NCI-H774 (cell line): ENCODE measurements around the gene KRTAP26-1.

Experiments used
- DNase-seq: peaks from one replicate; lab custom pipeline; 2025; lab: John Stamatoyannopoulos, UW

Gene KRTAP26-1, protein sequence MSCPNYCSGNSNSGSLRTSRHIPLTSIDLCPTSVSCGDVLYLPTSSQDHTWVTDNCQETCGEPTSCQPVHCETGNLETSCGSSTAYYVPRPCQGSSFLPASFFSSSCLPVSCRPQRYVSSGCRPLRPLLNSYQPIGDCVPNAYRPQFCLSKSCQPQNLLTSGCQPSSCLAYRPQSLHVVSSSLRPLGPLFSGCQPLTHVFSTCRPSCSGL

GRCh38 chr21:30320215-30320614 is at the start of gene KRTAP26-1:
Gene KRTAP26-1 (minus strand): TSS chr21:30320315. CDS start chr21:30320035, 280 bp downstream.
- no peak for DNase-seq

DNA sequence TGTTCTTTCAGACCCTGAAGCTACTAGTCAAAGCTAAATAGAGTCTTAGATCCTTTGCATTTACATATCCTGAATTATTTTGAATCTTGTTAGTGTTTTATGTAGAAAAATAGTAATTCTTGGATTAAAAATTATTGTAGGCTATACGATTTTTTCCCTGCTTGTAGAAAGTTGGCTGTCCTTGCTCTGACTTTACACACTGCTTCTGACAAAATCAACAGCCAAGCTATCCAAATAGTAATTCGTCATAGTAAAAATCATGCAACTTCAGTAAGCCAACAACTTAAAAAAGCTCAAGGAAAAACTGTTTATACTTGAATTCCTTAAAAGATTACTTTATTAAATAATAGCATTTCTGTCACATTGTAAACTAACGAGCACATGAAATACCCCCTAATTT is 35.8 kb upstream of the KRTAP26-1 start:
- DNase-seq = no peak

DNA sequence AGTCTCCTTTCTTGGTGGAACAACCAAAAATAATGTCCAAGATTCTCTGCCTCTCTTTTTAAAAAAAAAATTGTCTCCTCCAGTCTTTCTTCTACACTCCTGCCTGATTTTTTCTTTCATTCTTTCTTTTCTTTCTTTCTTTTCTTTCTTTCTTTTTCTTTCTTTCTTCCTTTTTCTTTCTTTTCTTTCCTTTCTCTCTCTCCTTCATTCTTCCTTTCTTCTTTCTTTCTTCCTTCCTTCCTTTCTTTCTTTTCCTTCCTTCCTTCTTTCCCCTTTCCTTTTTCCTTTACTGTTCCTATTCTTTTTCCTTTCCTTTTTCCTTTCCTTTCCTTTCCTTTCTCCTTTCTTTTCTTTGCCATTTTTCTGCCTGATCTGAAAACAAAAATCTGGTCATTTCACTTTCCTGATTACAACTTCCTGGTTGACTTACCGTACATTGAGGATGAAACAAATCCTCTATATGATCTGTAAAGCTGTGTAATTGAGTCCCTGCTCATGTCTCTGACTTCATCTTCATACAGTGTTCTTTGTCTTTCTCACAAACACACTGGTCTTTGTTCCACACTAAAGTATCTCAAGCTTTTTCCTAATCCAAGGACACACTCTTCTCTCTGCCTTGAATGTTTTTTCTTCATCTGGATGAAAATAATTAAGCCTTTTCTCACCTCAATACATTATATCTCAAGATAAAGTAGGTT is 34.3 kb upstream of the KRTAP26-1 start:
- no peak for DNase-seq

DNA sequence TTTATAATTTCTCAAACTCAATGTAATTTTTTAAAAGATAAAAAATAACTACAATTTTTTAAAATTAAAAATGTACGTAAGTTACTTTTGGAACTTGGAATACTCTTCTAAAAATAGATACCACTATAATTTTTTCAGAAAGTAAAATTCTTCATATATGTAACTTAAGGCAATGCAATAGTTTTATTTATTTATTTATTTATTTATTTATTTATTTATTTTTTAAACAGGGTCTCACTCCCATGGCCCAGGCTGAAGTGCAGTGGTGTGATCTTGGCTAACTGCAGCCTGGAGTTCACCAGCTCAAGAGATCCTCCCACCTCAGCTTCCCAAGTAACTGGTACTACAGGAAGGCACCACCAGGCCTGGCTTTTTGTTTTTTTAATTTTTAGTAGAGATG is 31.4 kb upstream of the KRTAP26-1 start:
- DNase-seq = no peak

- no peak for DNase-seq
These were observed 29.5 kb upstream of the KRTAP26-1 start for GRCh38 chr21:30349572-30349971.

DNA sequence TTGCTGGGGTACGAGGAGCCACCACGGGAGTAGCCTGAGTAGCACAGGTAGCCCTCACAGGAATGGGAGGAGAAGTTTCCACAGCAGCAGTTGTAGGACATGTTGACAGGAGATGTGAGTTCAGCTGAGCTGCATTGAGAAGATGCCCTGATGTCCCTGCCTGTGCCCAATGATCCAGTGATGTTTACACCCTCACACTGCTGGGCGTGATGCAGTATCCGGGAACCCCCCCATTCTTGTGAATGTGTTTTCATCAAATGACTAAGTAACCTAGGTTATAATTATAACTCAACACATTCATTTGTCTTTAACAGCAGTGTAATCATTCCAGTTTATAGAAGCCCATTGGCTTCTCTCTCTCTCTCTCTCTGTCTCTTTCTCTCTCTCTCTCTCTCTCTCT is 28.4 kb upstream of the KRTAP26-1 start, which contains the start of gene KRTAP23-1:
TSS of gene KRTAP23-1 (minus strand) at position 101 of the 400 bp plus-strand sequence. CDS start at position 101, 0 bp downstream.
- DNase-seq = no peak

DNA sequence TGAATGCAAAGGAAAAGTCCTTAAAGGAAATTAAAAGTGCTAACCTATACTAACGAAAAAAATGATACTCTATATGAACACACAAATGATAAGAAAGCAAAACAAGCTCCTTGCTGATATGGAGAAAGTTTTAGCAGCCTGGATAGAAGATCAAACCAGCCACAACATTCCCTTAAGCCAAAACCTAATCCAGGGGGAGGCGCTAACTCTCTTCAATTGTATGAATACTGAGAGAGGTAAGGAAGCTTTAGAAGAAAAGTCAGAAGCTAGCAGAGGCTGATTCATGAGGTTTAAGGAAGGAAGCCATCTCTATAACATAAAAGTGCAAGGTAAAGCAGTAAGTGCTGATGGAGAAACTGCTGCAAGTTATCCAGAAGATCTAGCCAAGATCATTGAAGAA is 24.9 kb upstream of the KRTAP26-1 start:
- DNase-seq = no peak

GRCh38 chr21:30340714-30341573 is 20.8 kb upstream of the KRTAP26-1 start:
- no peak for DNase-seq

- DNase-seq = no peak
These were observed 18.6 kb upstream of the KRTAP26-1 start for GRCh38 chr21:30338717-30339116.

DNA sequence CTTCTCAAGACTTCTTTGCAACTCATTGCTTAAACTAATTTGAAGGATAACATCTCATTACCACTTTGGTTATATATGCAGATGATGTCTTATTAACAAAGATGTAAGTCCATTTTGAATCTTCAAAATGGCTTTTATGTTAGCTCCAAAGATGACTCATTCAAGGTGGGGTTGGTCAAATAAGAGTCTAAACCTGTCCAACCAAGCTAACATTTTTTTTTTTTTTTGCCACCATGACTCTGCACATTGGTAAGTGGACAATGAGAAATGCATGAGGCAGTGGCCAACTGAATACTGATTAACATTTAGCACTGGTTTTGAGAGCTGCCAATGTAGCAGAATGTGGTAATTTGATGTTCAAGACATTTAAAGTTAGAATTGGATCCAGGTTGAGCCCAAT is 17.7 kb upstream of the KRTAP26-1 start:
- no peak for DNase-seq

GRCh38 chr21:30337276-30337744 is 17.2 kb upstream of the KRTAP26-1 start, which contains the start of gene KRTAP27-1:
Gene KRTAP27-1 (minus strand): TSS chr21:30337694. CDS start chr21:30337668, 26 bp downstream.
- DNase-seq = no peak

GRCh38 chr21:30336596-30336995 is 16.5 kb upstream of the KRTAP26-1 start:
- DNase-seq = no peak

GRCh38 chr21:30333736-30334135 is 13.6 kb upstream of the KRTAP26-1 start:
- DNase-seq = no peak

DNA sequence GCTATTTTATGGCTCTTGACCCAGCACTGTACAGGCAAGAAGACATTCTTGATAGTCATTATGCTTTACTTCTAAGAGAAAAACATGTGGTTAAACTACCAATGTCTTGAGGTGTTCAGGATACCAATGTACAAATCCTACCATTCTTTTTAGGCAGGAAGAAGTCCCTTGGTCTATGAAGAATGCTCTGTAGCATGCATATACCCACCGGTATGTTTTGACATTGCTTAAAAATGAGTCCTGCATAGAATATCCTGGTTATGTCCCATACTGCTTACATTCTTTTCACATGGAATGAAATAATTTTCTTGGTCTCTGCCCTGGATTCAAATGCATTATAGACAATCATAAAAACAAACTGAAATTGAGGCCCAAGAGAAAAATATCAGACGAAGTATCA is 12.6 kb upstream of the KRTAP26-1 start:
- DNase-seq = no peak

GRCh38 chr21:30329203-30329875 is 9.2 kb upstream of the KRTAP26-1 start:
- no peak for DNase-seq

DNA sequence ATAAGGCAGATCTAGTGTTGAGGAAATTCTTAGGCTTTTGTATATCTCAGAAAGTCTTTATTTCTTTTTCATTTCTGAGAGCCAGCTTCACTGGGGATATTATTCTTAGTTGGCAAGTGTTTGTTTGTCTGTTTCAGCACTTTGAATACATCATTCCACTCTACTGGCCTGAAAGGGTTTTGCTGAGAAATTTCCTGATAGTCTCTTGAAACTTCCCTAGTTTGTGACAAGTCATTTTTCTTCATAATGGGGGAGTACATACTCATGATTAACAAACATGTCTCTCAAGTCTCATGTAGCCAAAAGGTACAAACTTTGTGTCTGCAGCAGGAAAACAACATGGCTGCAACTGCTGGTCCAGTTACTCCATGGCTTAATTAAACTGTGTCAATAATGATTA is 6.3 kb upstream of the KRTAP26-1 start:
- DNase-seq = no peak

GRCh38 chr21:30315701-30316100 is 4.4 kb downstream of the KRTAP26-1 start:
- DNase-seq = no peak

DNA sequence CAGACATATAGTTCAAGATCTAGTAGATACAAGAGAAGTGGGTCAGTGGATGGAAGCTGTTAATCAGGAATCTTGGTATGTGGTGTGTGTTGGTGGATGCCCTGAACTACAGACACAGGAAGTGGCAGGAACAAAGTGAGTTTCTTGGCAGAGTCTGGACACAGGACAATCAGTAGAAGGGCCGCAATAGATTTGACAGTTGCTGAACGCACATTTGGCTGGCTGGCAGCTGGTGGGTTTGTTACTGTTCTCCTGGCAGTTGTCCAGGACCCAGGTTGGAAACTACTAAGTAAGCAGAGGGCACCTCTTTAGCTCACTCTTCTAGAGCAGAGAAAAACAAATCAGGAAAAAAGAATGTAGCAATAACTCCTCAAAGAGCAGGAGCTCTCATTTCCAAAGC is 13.2 kb downstream of the KRTAP26-1 start:
- DNase-seq = no peak

- no peak for DNase-seq
These were observed 15.0 kb downstream of the KRTAP26-1 start for GRCh38 chr21:30305136-30305535.

- DNase-seq = no peak
These were observed 30.9 kb downstream of the KRTAP26-1 start, which contains the start of gene KRTAP25-1 for GRCh38 chr21:30289215-30289614. Gene KRTAP25-1 (minus strand): TSS chr21:30289514. CDS start chr21:30289490, 24 bp downstream.

GRCh38 chr21:30282850-30283249 is 37.3 kb downstream of the KRTAP26-1 start, which contains the start of gene KRTAP24-1:
Gene KRTAP24-1 (minus strand): TSS chr21:30282950. CDS start chr21:30282932, 18 bp downstream.
- no peak for DNase-seq

GRCh38 chr21:30271611-30272010 is 48.5 kb downstream of the KRTAP26-1 start:
- DNase-seq = no peak
